Fibroblast of lung (primary cell): ENCODE data around the gene CHST12.

Experiments
- EZH2 ChIP-seq: IDR thresholded peaks from 2 replicates; pipeline ENCODE4 v1.5.1; 2012; ENCODE audit warnings: low read length, control low read depth, mild to moderate bottlenecking; ENCODE audit errors: missing control alignments
- TF ChIP-seq, protein P1 (sequence below), 2 donors: IDR thresholded peaks in 1 of 2; conservative IDR thresholded peaks in 1 of 2; 1 replicate in 1 of 2; 2 replicates in 1 of 2; pipeline ENCODE4 v1.5.1; 2011 to 2012; ENCODE audit warnings: low read length in 2 of 2, control low read depth in 1 of 2, inconsistent platforms in 1 of 2, low read depth in 1 of 2, mild to moderate bottlenecking in 1 of 2

DNA sequence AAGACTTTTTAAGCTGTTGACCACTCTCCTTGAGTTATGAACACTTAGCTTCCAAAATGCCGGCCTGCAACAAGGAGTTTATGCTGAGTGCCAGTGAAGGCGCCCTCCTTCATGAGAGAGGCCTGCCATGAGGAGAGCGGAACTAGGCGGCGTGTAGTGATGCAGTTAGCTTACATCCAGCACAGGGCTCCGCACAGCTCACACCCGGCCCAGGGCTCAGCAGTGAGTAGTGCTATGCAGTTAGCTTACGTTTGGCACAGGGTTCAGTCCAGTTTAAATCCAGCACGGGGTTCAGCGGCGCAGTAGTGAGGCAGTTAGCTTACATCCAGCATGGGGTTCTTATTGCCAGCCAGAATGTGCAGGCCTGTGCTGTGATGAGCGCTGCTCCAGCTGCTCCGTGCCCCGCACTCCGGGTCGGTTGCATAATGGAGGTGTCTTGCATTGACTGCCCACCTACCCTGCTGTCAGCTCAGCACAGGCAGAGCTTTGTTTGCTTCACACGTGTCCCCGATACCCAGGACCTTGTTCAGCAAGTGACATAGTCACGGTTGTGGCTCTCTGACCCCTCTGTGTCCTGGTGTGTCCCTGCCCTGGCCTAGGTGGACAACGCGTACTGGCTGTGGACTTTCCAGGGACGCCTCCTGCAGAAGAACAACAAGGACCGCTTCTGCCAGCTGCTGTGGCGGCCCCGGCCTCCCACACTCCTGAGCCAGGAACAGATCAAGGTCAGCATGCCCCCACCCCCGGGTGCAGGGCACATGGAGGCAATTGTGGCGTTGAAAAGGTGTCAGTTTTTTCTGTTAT, 26.9 kb upstream of the CHST12 start:
- TF ChIP-seq, protein P1, sequence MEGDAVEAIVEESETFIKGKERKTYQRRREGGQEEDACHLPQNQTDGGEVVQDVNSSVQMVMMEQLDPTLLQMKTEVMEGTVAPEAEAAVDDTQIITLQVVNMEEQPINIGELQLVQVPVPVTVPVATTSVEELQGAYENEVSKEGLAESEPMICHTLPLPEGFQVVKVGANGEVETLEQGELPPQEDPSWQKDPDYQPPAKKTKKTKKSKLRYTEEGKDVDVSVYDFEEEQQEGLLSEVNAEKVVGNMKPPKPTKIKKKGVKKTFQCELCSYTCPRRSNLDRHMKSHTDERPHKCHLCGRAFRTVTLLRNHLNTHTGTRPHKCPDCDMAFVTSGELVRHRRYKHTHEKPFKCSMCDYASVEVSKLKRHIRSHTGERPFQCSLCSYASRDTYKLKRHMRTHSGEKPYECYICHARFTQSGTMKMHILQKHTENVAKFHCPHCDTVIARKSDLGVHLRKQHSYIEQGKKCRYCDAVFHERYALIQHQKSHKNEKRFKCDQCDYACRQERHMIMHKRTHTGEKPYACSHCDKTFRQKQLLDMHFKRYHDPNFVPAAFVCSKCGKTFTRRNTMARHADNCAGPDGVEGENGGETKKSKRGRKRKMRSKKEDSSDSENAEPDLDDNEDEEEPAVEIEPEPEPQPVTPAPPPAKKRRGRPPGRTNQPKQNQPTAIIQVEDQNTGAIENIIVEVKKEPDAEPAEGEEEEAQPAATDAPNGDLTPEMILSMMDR (conservative IDR thresholded peaks at IDR 0.05 in 1 of 2, IDR thresholded peaks at IDR 0.05 in 1 of 2; ENCODE audit: low read depth in 1 of 2, low read length in 2 of 2): no peak
- no peak for TF ChIP-seq EZH2
